ENCODE data around the gene JPH3.
"Not testable (repeated sequence)": the region's sequence is repeated elsewhere in the genome, so short reads cannot be mapped to it uniquely, and the experiment has no call there.

Gene JPH3

DNA sequence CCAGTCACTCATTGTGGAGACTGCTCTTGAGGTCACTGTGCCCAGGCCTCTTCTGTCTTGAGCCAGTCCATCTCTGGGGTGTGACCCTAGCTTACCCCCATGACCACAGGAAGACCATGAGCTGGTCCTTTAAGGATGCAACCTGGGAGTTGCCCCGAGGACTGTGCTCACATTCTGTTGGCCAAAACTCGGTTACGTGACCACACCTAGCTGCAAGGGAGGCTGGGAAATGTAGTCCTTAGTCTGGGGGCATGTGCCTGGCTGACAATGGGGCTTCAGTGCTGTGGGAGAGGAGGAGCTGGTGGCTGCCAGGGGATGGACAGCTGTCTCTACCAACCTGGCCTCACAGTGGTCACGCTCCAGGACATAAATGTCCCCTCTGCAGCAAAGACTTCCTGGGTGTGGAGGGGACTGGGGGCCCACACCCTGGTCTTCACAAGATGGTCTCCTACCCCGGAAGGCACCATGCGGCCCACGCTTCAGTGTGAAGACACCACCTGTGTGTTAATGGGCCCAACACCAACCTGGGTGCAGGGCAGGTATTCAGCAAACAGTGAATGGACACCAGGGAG, 55.4 kb downstream of the JPH3 start:
- DNase-seq = no peak

DNA sequence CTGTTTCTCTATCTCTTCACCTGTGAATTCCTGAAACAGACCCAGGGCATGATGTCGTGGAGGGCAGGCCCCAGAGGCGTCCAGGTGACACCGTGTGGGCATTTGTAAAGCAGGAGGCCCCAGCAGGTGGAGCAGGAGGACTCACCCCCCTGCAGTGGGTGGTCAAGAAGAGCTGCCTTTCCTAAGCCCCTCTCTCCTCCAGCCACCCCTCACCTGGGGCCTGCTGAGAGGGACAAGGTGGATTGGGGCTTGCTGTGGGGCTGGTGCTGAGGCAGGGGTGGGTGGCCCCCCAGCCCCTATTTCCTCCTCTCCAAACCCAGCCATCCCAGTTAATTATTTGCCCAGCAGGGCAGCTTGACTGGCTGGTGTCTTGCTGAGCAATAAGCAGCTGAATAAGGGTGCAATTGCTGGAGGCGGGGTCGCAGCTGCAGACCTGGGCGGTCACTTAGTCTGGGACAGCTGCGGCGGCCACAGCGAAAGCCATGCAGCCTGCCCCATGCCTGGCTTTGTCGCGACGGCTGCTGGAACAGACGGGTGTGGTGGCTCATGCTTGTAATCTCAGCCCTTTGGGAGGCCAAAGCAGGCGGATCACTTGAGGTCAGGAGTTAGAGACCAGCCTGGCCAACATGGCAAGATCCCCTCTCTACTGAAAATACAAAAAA, 56.4 kb downstream of the JPH3 start:
- no peak for DNase-seq

DNA sequence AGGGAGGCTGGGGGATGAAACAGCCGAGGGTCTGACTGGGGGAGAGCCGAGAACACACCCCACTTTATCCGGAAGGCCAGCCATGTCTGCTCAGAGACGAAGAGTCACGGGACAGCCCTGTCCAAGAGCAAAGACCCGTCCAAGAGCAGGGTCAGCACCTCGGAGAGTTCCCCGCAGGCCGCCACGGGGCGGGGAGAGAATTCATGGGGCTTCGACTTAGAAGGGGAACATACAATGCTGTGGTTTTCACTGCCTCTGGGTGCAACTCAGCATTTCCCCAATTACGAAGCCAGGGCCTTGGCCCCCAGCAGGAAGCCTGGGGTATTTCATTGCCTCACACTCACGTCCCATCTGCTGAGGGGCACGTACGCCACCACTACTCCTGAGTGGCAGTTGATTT, 59.3 kb downstream of the JPH3 start:
- no peak for DNase-seq

DNA sequence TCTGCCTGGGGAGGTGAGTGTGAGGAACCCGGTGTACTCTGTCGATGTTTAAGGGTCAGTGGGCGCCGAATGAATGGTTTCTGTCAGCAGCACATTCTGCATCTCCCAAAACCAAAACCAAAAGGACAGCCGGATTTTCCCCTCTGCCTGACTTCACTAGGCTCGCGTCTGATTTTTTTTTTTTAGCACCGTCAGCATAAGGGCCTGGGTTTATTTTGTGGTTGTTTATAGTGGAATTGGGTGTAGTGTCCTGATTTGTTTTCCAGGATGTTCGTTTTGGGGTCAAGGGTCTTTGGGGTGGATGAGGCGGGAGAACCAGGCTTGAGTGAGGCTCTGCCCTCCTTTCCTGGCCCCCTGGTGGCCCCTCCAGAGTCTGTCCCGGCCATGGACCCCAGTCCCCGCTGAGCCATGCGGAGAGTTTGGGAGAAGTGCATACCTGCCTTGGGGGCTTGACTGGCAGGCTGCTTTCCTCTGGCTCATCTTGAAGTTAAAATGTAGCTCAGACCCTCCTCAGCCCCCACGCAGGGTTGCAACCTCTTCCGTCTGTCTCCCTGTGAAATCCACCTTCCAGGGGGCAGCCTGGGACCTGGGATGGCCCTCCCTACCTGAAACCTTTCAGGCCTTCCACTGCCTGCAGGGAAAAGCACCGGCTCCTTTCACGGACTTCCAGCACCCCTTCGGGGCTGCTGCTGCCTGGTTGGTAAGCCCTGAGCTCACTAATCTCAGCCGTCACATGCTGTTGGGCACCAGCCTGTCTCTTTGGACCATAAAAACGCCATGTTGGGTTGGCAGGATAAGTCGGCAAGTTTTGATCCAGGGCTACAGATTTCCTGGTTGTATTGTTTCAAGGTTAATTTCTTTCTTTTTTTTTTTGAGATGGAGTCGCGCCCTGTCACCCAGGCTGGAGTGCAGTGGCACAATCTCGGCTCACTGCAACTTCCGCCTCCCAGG, 60.2 kb downstream of the JPH3 start:
- no peak for DNase-seq

DNA sequence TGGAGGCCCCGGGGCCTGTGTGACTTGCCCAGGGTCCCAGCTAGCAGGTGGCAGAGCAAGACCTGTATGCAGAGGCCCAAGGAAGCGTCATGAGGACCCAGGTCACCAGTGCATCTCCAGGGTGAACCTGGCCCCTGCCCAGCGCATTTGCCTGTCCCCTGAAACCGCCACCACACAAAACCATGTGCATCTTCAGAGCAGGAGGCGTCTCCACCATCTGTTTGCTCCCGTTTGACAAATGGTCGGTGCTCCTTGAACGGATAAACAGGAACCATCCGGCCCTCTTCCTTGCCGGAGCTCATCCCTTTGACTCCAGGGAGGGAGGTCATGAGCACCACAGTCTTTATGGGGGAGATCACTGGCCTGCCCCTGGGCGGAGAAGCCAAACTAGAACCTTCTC, 62.5 kb downstream of the JPH3 start:
- DNase-seq = no peak

DNA sequence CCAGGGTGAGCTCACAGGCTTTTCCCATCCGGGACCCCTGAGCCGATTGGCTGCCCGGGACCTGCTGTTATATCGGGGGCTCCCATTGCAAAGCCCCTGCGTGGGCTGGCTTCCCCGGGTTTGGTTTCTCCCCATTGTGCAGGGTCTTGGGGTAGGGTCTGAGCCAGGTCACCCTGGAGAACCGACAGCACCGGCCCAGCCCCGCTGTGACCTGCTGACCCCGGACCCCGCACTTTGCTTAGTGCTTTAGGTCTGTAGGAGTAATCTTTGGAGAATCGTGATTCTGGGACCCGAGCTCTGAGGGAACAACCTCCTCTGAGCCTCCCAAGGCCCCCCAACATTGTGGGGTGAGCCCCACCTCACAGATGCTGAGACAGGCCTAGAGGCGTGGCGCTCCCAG, 62.9 kb downstream of the JPH3 start:
- DNase-seq = no peak

DNA sequence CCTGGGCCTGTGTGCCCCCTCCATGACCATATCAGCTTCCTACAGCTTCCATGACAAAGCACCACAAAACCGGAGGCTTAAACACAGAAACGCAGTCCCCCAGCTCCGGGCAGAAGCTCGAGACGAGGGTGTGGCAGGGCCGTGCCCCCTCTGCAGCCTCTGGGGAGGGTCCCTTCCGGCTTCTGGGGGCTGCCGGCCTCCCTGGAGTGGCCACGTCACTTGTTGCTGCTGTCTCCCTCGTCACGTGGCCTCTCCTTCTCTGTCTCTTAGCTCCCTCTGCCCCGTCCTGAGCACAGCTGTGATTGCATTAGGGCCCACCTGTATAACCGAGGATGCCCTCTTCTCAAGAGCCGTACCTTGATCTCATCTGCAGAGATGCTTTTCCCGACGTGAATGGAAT, 64.6 kb downstream of the JPH3 start:
- DNase-seq = no peak

DNA sequence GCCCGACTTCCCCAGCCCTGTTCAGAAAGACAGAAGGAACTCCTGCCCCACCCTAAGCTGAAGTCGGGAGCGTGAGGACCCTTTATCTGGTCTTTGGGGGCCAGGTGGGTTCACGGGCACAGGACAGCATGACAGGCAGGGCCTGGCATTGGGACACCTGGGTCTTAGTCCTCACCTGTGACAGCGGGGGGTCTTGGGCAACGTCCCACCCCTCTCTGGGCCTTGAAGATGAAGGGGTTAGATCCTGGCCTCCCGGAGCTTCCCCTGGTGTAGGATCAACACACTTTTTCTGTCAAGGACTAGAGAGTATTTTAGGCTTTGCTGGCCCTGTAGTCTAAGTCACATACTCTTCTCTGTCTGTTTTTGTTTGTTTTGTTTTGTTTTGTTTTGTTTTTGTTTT, 65.1 kb downstream of the JPH3 start:
- DNase-seq = no peak

DNA sequence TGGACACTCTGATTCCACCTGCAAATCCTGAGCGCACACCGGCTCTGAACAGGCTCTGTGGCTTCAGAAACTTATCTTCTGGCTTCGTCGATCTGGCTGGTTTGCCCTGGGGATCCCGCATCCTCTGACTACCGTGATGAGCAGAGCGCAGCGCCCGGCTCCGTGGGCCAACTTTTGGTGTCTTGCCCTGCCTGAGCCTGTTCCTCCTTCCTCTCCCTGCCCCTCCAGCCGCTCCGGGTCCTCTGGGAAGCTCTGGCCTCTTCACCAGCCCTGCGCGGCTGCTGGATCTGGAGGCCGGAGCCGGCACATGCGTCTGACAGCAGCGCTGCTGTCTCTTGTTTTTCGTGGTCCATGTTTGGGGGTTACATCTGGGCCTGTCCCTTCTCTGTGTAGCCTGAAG, 65.6 kb downstream of the JPH3 start:
- no peak for DNase-seq

DNA sequence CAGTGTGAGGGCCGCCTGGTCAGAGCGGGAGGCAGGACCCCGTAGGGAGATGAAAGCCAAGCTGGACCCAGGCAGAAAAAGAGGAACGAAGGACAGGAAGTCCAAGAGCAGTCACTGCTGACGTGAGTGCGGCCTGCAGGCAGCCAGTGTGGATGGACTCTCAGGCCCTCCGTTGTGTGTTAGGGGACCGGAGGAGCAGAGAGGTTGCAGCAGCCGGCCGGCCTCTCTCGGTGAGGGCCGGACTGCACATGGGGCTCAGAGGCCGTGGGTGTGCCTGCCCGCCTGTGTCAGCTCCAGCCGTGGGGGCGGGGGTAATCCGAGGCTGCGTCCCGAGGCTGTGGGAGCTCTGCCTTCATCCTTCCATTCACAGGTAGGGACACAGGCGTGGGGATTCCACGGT, 67.4 kb downstream of the JPH3 start:
- DNase-seq = no peak

DNA sequence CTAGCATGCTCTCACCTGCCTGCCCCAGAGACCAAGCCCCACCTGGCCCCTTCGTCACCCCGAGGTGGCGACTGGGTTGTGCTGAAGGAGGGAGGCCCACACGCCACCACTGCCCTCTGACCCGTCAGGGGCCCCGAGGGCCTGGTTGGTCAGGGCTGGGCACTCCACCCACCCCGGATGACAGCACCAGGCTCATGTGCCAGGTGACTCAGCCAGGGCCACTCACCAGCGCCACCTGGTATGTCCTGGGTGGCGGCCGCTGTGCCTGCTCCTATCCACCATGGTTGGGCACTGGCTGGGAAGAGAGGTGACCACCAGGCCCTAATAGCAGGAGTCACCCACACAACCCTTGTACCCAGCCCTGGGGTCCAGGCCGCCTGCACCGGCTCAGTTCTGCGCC, 68.9 kb downstream of the JPH3 start:
- no peak for DNase-seq

DNA sequence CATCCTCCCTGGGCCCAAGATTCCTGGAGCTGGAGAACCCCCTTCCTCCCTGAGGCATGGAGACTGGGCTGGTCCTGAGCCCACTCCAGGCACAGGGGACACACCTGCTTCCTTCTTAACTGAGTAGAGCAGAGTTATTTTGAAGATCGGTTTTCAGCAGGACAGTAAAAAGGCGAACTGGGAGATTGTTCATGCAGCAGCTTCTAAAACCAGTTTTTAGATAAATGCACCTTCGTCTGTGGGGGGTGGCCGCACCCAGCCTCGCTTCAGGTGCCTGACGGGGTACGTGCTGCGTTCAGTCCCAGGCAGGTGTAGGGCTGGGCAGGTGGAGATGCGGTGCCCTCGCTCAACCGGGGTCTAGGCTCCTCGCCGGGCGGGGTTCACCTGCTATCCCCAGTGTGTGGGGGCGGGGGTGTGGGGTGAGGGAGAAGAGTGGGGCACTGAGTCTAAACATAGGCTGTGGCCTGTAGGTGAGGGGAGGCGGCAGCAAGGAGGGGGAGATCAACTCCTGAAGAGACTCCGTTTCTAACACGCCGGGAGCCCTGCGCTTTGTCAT, 69.5 kb downstream of the JPH3 start:
- no peak for DNase-seq

DNA sequence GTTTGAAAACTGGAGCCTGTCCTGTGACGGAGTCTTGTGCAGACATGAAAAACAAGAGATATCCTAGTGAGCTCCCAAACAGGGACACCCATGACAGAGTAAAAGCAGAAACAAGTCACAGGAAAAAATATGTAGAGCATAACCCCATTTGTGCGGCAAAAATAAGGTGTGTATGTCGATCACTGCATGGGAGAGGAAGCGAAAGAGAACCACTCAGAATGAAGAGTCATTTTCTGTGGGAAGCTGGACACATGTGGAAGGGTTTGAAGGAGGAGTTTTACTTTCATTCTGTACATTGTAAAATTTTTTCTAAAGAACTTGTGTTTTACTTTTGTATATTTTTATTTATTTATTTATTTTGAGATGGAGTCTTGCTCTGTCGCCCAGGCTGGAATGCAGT, 72.1 kb downstream of the JPH3 start:
- no peak for DNase-seq

DNA sequence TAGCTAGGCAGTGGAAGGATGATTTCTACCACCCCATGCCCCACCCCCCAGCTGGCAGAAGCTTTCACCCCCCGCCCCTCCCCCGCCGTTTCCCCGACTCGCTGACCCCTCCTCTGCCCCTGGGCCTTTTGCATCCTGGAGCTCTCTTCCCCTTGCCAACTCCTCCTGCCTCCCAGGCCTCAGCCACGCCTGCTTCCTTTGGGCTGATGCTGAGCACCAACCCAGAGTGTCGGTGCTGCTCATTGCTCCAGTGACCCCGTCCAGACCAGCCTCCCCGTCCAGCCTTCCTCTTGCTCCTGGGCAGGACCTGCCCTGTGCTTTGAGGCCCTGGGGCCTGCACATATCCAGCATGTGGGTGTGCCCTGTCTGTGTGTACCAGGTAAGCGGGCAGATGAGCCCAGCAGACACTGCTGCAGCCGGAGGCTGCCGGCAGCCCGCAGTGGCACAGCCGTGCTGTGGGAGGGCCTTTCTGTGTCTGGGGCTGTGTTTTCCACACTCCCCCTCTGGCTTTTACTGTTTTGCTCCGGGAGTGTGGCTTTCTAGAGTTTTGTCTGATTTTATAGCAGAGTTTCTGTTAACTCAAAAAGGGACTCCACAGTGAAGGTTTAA, 72.9 kb downstream of the JPH3 start:
- DNase-seq = no peak

DNA sequence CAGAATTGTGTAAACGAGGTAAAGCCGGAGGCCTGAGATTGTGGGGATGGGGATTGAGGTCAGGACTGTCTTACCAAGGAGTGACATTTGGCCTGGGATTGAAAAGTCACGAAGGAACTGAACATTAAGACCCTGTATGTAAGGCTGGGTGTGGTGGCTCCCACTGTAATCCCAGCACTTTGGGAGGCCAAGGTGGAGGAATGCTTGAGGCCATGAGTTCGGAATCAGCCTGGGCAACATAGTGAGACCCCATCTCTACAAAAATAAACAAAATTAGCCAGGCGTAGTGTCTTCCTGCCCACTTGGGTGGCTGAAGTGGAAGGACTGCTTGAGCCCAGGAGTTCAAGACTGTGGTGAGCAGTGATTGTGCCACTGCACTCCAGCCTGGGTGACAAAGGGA, 75.5 kb downstream of the JPH3 start:
- no peak for DNase-seq

DNA sequence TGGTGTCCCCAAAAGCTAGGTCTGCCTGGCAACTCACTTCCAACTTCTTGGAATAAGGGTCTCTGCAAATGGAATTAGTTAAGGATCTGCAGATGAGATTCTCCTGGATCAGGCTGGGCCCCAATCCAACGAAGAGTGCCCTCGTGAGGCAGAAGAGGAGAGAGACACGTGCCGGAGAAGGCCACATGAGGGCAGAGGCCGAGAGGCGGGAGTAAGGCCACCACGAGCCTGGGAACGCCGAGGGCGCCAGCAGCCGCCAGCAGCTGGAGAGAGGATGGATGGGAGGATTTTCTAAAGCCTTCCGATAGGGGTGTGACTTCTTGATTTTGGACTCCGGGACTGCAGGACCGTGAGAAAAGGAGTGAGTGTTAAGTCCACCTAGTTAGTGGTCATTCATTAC, 76.3 kb downstream of the JPH3 start:
- DNase-seq = no peak

DNA sequence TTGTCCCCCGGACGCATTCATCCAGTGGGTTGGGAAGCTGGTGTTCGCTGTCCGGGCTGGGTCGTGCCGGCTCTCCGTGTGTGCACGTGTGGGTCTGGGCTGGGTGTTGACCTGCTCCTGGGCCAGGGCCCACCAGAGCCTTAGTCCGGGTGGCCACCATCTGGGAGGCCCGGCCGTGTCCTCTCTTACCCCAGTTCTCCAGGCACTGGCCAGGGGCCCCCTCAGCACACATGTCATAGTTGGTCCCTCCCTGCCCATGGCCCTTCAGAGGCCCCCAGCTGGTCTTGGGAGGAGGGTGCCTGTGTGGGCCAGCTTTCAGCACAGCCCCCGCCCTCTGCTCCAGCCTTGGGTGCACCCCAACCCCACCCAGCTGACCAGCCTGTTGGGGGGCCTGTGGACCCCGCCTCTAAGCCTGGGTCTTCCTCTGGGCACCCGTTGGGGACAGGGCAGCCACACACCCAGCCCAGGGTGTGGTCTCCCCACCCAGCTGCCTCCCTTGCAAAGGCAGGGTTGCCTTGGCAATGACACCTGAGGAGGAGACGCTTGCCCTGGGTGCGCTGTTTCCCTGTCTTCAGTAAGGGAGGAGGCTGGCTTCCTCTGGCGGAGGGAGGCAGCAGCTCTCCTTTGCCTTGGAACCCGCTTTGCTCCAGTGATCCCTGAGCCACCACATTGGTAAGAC, 77.4 kb downstream of the JPH3 start:
- DNase-seq = no peak

DNA sequence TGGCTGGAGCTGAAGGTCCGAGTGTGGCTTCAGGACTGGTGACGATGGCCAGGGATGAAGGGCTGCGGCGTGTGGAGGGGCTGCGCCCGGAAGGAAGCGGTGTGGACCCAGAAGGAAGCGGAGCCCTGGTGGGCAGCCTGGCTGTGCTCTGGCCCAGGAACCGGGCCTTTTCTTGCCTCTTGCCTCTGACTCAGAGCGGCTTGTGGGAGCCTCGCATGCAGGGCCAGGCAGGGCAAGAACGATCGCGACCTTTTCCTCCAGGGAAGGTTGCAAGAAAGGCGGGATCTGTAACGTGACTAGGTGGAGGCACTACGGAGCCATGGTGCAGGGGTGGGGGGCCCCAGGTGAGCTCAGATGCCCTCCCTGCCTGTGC, 78.0 kb downstream of the JPH3 start:
- no peak for DNase-seq

DNA sequence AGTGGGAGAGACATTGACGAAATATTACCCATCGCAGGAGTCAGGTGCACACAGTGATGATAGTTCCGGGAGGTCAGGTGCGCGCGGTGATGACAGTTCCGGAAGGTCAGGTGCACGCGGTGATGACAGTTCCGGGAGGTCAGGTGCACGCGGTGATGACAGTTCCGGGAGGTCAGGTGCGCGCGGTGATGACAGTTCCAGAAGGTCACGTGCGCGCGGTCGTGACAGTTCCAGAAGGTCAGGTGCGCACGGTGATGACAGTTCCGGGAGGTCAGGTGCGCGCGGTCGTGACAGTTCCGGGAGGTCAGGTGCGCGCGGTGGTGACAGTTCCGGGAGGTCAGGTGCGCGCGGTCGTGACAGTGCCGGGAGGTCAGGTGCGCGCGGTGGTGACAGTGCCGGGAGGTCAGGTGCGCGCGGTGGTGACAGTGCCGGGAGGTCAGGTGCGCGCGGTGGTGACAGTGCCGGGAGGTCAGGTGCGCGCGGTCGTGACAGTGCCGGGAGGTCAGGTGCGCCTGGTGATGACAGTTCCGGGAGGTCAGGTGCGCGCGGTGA, 78.8 kb downstream of the JPH3 start:
- DNase-seq = not testable (repeated sequence)

DNA sequence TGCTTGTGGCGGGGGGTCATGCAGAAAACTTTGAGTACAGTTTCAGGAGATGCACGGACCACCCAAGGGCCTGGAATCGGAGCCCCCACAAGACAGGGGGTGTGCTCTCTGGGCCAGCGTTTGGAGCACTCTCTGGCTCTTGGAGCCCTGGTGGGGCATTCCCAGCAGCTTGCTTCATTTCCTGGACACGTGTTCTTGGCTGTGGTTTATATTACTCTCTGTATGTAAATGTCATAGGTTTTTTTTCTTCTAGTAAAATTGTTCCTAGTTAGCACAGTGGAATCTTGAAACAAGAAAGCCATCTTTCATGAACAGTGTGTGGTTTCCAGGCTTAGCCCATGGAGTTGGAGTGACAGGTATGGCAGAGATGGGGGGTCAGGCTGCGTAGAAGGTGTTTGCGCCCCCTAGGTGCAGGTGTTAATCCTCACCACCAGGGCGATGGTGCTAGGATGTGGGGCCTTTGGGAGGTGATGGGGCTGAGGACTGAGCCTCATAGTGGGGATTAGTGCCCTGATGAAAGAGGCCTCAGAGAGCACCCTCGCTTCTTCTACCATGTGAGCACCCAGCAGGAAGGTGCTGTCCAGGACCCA, 79.8 kb downstream of the JPH3 start:
- DNase-seq = no peak

DNA sequence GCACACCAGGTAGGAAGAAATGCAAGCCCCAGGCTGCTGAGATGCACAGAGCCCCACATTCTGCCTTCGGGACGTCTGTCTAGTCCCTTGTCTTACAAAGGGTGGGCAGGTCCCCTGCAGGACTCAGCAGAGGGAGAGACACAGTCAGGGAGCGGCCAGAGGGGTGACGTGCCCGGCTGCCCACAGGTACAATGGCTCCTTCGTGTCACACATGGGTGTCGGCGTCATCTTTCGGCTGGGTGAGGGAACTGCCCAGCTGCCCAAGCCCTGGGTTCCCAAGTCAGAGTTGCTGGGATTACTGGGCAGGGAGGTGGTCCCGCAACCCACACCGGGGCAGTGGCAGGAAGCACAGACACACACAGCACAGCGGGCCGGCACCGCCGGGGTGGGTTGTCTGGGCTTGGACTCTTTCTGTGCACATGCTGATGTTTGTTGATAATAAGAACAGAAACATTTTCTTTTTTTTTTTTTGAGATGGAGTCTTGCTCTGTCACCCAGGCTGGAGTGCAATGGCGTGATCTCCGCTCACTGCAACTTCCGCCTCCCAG, 80.6 kb downstream of the JPH3 start:
- DNase-seq = no peak

Data from NCI-H2029 treated with DMSO at 0.1 percent for 48 hours (cell line).